GM18505 (cell line): ENCODE measurements around the gene NCKAP5.

Source experiments
- ATAC-seq: cut with Tn5 transposase; IDR thresholded peaks from one replicate; pipeline ENCODE4 v1.9.1; 2021; ENCODE audit not compliant: unreplicated experiment
- POLR2A ChIP-seq: IDR thresholded peaks from 4 replicates; pipeline ENCODE4 v1.6.1; 2011; ENCODE audit warnings: borderline replicate concordance; ENCODE audit not compliant: insufficient read depth, insufficient read length; ENCODE audit errors: extremely low read depth

The NCKAP5 gene

GRCh38 chr2:133569286-133569830 is 1.1 kb upstream of the NCKAP5 start:
- TF ChIP-seq POLR2A, result no peak
- ATAC-seq, result no peak

- no peak for TF ChIP-seq POLR2A
- ATAC-seq, result no peak
These were observed 335 bp upstream of the NCKAP5 start for GRCh38 chr2:133568598-133568997.

- no peak for ATAC-seq
- no peak for TF ChIP-seq POLR2A
These were observed 5.7 kb downstream of the NCKAP5 start for GRCh38 chr2:133562558-133562957.

GRCh38 chr2:133561045-133561852 is 7.0 kb downstream of the NCKAP5 start:
- TF ChIP-seq POLR2A, result no peak
- no peak for ATAC-seq

- no peak for ATAC-seq
- TF ChIP-seq POLR2A, result no peak
These were observed 10.6 kb downstream of the NCKAP5 start for GRCh38 chr2:133557614-133558013.

GRCh38 chr2:133553838-133554408 is 14.3 kb downstream of the NCKAP5 start:
- ATAC-seq, result no peak
- TF ChIP-seq POLR2A, result no peak

- TF ChIP-seq POLR2A, result no peak
- no peak for ATAC-seq
These were observed 15.0 kb downstream of the NCKAP5 start for GRCh38 chr2:133553251-133553650.

GRCh38 chr2:133552821-133553220 is 15.4 kb downstream of the NCKAP5 start:
- ATAC-seq, result no peak
- TF ChIP-seq POLR2A, result no peak

GRCh38 chr2:133541797-133542196 is 26.5 kb downstream of the NCKAP5 start:
- ATAC-seq, result no peak
- no peak for TF ChIP-seq POLR2A

GRCh38 chr2:133541376-133541775 is 26.9 kb downstream of the NCKAP5 start:
- no peak for TF ChIP-seq POLR2A
- ATAC-seq, result no peak

GRCh38 chr2:133532919-133533318 is 35.3 kb downstream of the NCKAP5 start:
- no peak for TF ChIP-seq POLR2A

GRCh38 chr2:133531382-133531781 is 36.9 kb downstream of the NCKAP5 start:
- no peak for ATAC-seq
- TF ChIP-seq POLR2A, result no peak

More at GRCh38 chr2:133532919-133533318, 35.3 kb downstream of the NCKAP5 start:
- ATAC-seq, result no peak

GRCh38 chr2:133530645-133531044 is 37.6 kb downstream of the NCKAP5 start:
- TF ChIP-seq POLR2A, result no peak
- ATAC-seq, result no peak
